ENCODE results near the gene POU6F2. TPM values are rescaled to one million over a fixed set of nuclear protein-coding genes. Genes with fewer than 3 reads are reported as not detected.
A peak's percentile ranks its signal among the peaks of the same experiment; 100 is the strongest.

POU6F2 gene
- total RNA-seq, 1 experiment from 2014 or later = 2.9 TPM

DNA sequence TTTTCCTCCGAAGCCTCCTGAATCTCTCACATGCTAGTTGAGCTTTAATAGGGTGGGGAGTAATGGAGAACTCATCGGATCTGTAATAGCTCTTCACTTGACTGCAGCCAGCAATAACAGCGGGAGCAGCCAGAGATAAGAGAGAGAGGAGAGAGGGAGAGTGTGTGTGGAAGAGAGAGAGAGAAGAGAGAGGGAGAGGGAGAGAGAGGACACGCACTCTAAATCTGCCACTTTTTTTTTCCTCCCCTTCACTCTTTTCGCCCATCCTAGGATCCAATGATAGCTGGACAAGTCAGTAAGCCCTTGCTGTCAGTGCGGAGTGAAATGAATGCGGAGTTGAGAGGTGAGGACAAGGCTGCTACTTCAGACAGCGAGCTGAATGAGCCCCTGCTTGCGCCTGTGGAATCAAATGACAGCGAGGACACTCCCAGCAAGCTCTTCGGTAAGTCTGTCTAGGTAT is 107.9 kb downstream of the POU6F2 start:
- ATAC-seq (peak; percentile 83), DNase-seq (ENCODE audit: low spot score) (peak; percentile 20)
- H3K27ac Mint-ChIP-seq = no peak overlapping the region
- H3K9me3 Mint-ChIP-seq = no peaks in the 10 kb centered on the region
- TF ChIP-seq RELA (CRISPR knock-in tag; IDR thresholded peaks at IDR 0.05; ENCODE audit: borderline replicate concordance) (no peak), ZNF423 (CRISPR knock-in tag; IDR thresholded peaks at IDR 0.05) (no peak), ETV6 (CRISPR knock-in tag; IDR thresholded peaks at IDR 0.05) (no peak), FOXJ3 (CRISPR knock-in tag; IDR thresholded peaks at IDR 0.05; ENCODE audit: borderline replicate concordance) (no peak), PRRX2 (CRISPR knock-in tag; IDR thresholded peaks at IDR 0.05) (no peak)
- TF ChIP-seq, protein P1, sequence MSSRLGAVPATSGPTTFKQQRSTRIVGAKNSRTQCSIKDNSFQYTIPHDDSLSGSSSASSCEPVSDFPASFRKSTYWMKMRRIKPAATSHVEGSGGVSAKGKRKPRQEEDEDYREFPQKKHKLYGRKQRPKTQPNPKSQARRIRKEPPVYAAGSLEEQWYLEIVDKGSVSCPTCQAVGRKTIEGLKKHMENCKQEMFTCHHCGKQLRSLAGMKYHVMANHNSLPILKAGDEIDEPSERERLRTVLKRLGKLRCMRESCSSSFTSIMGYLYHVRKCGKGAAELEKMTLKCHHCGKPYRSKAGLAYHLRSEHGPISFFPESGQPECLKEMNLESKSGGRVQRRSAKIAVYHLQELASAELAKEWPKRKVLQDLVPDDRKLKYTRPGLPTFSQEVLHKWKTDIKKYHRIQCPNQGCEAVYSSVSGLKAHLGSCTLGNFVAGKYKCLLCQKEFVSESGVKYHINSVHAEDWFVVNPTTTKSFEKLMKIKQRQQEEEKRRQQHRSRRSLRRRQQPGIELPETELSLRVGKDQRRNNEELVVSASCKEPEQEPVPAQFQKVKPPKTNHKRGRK (CRISPR knock-in tag; IDR thresholded peaks at IDR 0.05; ENCODE audit: borderline replicate concordance) = no peak
- TF ChIP-seq, protein P2, sequence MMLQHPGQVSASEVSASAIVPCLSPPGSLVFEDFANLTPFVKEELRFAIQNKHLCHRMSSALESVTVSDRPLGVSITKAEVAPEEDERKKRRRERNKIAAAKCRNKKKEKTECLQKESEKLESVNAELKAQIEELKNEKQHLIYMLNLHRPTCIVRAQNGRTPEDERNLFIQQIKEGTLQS (CRISPR knock-in tag; conservative IDR thresholded peaks at IDR 0.05) = no peak
- TF ChIP-seq, protein P3, sequence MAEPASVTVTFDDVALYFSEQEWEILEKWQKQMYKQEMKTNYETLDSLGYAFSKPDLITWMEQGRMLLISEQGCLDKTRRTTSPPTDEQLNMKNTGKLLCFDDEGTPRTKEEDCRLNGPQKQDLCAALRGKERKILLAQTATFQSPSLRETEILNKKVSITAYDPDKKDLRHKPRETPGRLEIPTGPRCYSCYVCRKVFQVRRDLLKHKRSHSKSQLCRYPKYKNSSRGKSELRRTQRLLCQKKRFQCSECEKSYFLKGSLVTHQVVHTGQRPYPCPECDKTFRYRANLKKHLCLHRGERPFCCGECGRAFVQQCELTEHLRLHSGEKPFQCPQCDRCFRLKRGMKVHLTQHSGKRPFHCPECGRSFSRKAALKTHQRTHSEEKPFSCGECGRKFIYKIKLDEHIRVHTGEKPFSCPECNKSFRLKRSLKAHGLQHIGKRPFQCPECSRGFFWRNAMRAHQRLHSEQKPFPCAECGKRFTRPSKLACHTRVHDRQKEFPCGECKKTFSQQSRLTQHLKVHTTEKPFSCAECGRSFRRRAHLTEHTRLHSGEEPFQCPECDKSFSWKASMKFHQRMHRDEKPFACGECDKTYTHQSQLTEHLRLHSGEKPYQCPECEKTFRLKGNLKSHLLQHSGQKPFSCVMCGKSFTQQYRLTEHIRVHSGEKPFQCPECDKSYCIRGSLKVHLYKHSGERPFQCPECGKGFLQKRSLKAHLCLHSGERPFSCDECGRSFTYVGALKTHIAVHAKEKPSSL (CRISPR knock-in tag; conservative IDR thresholded peaks at IDR 0.05) = no peak
- TF ChIP-seq, protein P4, sequence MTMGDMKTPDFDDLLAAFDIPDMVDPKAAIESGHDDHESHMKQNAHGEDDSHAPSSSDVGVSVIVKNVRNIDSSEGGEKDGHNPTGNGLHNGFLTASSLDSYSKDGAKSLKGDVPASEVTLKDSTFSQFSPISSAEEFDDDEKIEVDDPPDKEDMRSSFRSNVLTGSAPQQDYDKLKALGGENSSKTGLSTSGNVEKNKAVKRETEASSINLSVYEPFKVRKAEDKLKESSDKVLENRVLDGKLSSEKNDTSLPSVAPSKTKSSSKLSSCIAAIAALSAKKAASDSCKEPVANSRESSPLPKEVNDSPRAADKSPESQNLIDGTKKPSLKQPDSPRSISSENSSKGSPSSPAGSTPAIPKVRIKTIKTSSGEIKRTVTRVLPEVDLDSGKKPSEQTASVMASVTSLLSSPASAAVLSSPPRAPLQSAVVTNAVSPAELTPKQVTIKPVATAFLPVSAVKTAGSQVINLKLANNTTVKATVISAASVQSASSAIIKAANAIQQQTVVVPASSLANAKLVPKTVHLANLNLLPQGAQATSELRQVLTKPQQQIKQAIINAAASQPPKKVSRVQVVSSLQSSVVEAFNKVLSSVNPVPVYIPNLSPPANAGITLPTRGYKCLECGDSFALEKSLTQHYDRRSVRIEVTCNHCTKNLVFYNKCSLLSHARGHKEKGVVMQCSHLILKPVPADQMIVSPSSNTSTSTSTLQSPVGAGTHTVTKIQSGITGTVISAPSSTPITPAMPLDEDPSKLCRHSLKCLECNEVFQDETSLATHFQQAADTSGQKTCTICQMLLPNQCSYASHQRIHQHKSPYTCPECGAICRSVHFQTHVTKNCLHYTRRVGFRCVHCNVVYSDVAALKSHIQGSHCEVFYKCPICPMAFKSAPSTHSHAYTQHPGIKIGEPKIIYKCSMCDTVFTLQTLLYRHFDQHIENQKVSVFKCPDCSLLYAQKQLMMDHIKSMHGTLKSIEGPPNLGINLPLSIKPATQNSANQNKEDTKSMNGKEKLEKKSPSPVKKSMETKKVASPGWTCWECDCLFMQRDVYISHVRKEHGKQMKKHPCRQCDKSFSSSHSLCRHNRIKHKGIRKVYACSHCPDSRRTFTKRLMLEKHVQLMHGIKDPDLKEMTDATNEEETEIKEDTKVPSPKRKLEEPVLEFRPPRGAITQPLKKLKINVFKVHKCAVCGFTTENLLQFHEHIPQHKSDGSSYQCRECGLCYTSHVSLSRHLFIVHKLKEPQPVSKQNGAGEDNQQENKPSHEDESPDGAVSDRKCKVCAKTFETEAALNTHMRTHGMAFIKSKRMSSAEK (CRISPR knock-in tag; IDR thresholded peaks at IDR 0.05; ENCODE audit: borderline replicate concordance) = no peak
- H3K36me3 Mint-ChIP-seq = no peaks in the 10 kb centered on the region
- H3K4me3 Mint-ChIP-seq = peak overlapping the region; percentile 58
- POLR2A ChIA-PET = no interaction called here
- CTCF ChIA-PET = interaction anchor here (0.6 to 1.0 kb wide), 3 partner anchors 12 to 420 kb away, joined by 3 to 6 read pairs (median 4); no protein-coding TSS in a partner anchor
- peaks cover 55% of the 10 kb centered on the region for H3K4me1 Mint-ChIP-seq
- H3K27me3 Mint-ChIP-seq (ENCODE audit: low read depth) = peaks cover 3% of the 10 kb centered on the region

DNA sequence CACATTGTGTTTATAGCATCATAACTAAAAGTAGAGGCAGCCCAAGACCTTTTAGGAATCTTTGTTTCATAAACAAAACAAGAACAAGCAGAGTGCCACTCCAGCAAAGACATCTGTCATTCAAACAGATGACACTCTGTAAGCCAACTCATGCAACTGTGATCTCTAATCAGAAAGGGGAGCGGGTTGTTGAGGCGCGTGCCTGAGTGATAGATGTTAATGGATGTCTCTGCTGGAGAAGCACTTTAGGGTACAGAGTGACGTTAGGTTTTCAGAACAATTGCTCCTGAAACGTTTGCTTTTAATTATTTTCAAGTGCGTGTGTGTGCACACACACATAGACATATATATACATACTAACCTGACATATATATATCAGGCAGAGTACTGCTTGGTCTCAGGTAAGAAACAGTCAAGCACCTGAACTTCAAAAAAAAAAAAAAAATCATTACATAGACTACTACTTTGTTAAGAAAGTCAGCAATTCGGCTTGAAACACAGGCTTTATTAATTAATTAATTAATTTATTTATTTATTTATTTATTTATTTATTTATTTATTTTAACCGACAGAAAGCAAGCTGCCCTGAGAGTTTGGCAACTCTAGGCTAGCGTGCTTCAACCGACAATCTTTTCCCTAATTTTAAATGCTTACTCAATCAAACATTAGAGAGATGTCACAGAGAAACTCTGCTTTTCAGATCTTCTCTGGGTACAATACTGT is 109.1 kb downstream of the POU6F2 start:
- no peaks in the 10 kb centered on the region for H3K36me3 Mint-ChIP-seq
- H3K4me3 Mint-ChIP-seq = no peak overlapping the region
- no peak for DNase-seq (ENCODE audit: low spot score)
- no peak overlapping the region for H3K27ac Mint-ChIP-seq
- ATAC-seq = no peak
- TF ChIP-seq HMGA2 (CRISPR knock-in tag; IDR thresholded peaks at IDR 0.05) = peak; percentile 67; the same call in 1 of the 2 replicates
- no peak for TF ChIP-seq FOXP1 (CRISPR knock-in tag; IDR thresholded peaks at IDR 0.05; ENCODE audit: borderline replicate concordance)
- H3K9me3 Mint-ChIP-seq = no peaks in the 10 kb centered on the region
- peaks cover 3% of the 10 kb centered on the region for H3K27me3 Mint-ChIP-seq (ENCODE audit: low read depth)
- POLR2A ChIA-PET = interaction anchor here (1.0 kb wide), 1 partner anchor 109 kb away, joined by 3 read pairs; no protein-coding TSS in a partner anchor
- H3K4me1 Mint-ChIP-seq = peaks cover 55% of the 10 kb centered on the region
- CTCF ChIA-PET = no interaction called here
